RPMI7951 (cell line): ENCODE results near the gene CEND1. TPM values are rescaled to one million over a fixed set of nuclear protein-coding genes. Genes with fewer than 3 reads are reported as not detected.

Source experiments
- DNase-seq: peaks from one replicate; pipeline ENCODE4 v3.0.0-alpha.2; 2012; ENCODE audit warnings: low read depth
- total RNA-seq: library from RNA; depleted of rRNA; stranded (reverse); fragments of >200 nt; shearing (Covaris generic); gene quantifications from 2 replicates; pipeline ENCODE4 v1.2.3, GENCODE V29; 2014

CEND1 gene
- total RNA-seq, 1 experiment from 2014 or later, result 0.12 TPM

GRCh38 chr11:827146-827896 is 37.4 kb upstream of the CEND1 start:
- DNase-seq, result no peak

GRCh38 chr11:826836-827145 is 36.9 kb upstream of the CEND1 start:
- no peak for DNase-seq

- DNase-seq, result no peak
These were observed 36.3 kb upstream of the CEND1 start for GRCh38 chr11:826227-826621.

GRCh38 chr11:825366-826226 is 35.7 kb upstream of the CEND1 start:
- no peak for DNase-seq

GRCh38 chr11:824942-825341 is 35.1 kb upstream of the CEND1 start:
- no peak for DNase-seq

GRCh38 chr11:824292-824880 is 34.5 kb upstream of the CEND1 start:
- DNase-seq, result no peak

GRCh38 chr11:823441-824291 is 33.8 kb upstream of the CEND1 start:
- no peak for DNase-seq

GRCh38 chr11:821512-822371 is 31.9 kb upstream of the CEND1 start:
- DNase-seq, result peak; percentile 41

- DNase-seq, result peak; percentile 83
These were observed 31.0 kb upstream of the CEND1 start for GRCh38 chr11:820655-821511.

GRCh38 chr11:819943-820649 is 30.2 kb upstream of the CEND1 start:
- DNase-seq, result peak; percentile 77

GRCh38 chr11:819129-819931 is 29.4 kb upstream of the CEND1 start:
- peak; percentile 81 for DNase-seq

- no peak for DNase-seq
These were observed 28.7 kb upstream of the CEND1 start, which contains the start of gene PNPLA2 for GRCh38 chr11:818396-819128. TSS of gene PNPLA2 (plus strand) at chr11:818914. CDS start at chr11:819719, 805 bp downstream.

- DNase-seq, result no peak
These were observed 26.5 kb upstream of the CEND1 start for GRCh38 chr11:816433-816779.

- no peak for DNase-seq
These were observed 26.0 kb upstream of the CEND1 start for GRCh38 chr11:815675-816432.

- no peak for DNase-seq
These were observed 23.7 kb upstream of the CEND1 start for GRCh38 chr11:813456-814096.

- no peak for DNase-seq
These were observed 23.2 kb upstream of the CEND1 start for GRCh38 chr11:813072-813455.
